Measurements from ENCODE around the gene SKAP2.
"Not testable (repeated sequence)": the region's sequence is repeated elsewhere in the genome, so short reads cannot be mapped to it uniquely, and the experiment has no call there.

- TF ChIP-seq TAF1 (IDR thresholded peaks at IDR 0.05; ENCODE audit: borderline replicate concordance, low read depth, low read length); POLR2A (IDR thresholded peaks at IDR 0.05; ENCODE audit: low read depth, low read length): not testable (repeated sequence)
Observed at GRCh38 chr7:26836793-26837192, 27.6 kb downstream of the SKAP2 start.
